Stimulated activated naive CD8-positive, alpha-beta T cell treated with anti-CD3 and anti-CD28 coated beads, Interleukin-15, Interleukin-2, amounts not matched to agents 100 ng/mL and 50 ng/mL, for 24 hours (primary cell): ENCODE data around the gene CHD5.

Source experiments
- H3K27ac Mint-ChIP-seq: one replicate; pipeline ENCODE4 v1.8.0; 2021; ENCODE audit warnings: mild to moderate bottlenecking, mixed read lengths
- H3K27me3 Mint-ChIP-seq: one replicate; pipeline ENCODE4 v1.8.0; 2021; ENCODE audit warnings: mixed read lengths
- H3K36me3 Mint-ChIP-seq: one replicate; pipeline ENCODE4 v1.8.0; 2021; ENCODE audit warnings: low read depth, mixed read lengths
- H3K4me1 Mint-ChIP-seq: one replicate; pipeline ENCODE4 v1.8.0; 2021; ENCODE audit warnings: low read depth, mixed read lengths
- H3K4me3 Mint-ChIP-seq: one replicate; pipeline ENCODE4 v1.8.0; 2021; ENCODE audit warnings: mild to moderate bottlenecking, mixed read lengths
- H3K9me3 Mint-ChIP-seq: one replicate; pipeline ENCODE4 v1.8.0; 2021; ENCODE audit warnings: mixed read lengths

CHD5 gene

GRCh38 chr1:6158181-6158580 is 21.9 kb downstream of the CHD5 start:
- H3K27me3 Mint-ChIP-seq, result peaks cover 14% of the 10 kb centered on the region
- H3K27ac Mint-ChIP-seq, result no peak overlapping the region
- H3K9me3 Mint-ChIP-seq, result no peaks in the 10 kb centered on the region
- no peaks in the 10 kb centered on the region for H3K36me3 Mint-ChIP-seq
- peaks cover 6% of the 10 kb centered on the region for H3K4me1 Mint-ChIP-seq
- no peak overlapping the region for H3K4me3 Mint-ChIP-seq

GRCh38 chr1:6157528-6158174 is 22.5 kb downstream of the CHD5 start:
- no peak overlapping the region for H3K27ac Mint-ChIP-seq

GRCh38 chr1:6157132-6157527 is 23.0 kb downstream of the CHD5 start:
- Mint-ChIP-seq H3K4me1 (peaks cover 6% of the 10 kb centered on the region), H3K4me3 (no peak overlapping the region), H3K9me3 (no peaks in the 10 kb centered on the region)

More at GRCh38 chr1:6157528-6158174, 22.5 kb downstream of the CHD5 start:
- Mint-ChIP-seq H3K27me3 (peaks cover 14% of the 10 kb centered on the region), H3K9me3 (no peaks in the 10 kb centered on the region), H3K4me3 (no peak overlapping the region), H3K36me3 (no peaks in the 10 kb centered on the region), H3K4me1 (peaks cover 6% of the 10 kb centered on the region)

GRCh38 chr1:6154525-6155319 is 25.4 kb downstream of the CHD5 start:
- Mint-ChIP-seq H3K4me3 (no peak overlapping the region), H3K36me3 (no peaks in the 10 kb centered on the region), H3K27ac (no peak overlapping the region)

More at GRCh38 chr1:6157132-6157527, 23.0 kb downstream of the CHD5 start:
- Mint-ChIP-seq H3K36me3 (no peaks in the 10 kb centered on the region), H3K27ac (no peak overlapping the region), H3K27me3 (peaks cover 14% of the 10 kb centered on the region)

GRCh38 chr1:6152882-6153281 is 27.2 kb downstream of the CHD5 start:
- peaks cover 9% of the 10 kb centered on the region for H3K27me3 Mint-ChIP-seq

More at GRCh38 chr1:6154525-6155319, 25.4 kb downstream of the CHD5 start:
- H3K4me1 Mint-ChIP-seq, result peaks cover 6% of the 10 kb centered on the region
- H3K9me3 Mint-ChIP-seq, result no peaks in the 10 kb centered on the region
- H3K27me3 Mint-ChIP-seq, result peaks cover 12% of the 10 kb centered on the region

GRCh38 chr1:6152181-6152580 is 27.9 kb downstream of the CHD5 start:
- H3K4me3 Mint-ChIP-seq, result no peak overlapping the region
- no peaks in the 10 kb centered on the region for H3K9me3 Mint-ChIP-seq
- no peaks in the 10 kb centered on the region for H3K36me3 Mint-ChIP-seq
- peaks cover 7% of the 10 kb centered on the region for H3K27me3 Mint-ChIP-seq
- H3K27ac Mint-ChIP-seq, result no peak overlapping the region
- H3K4me1 Mint-ChIP-seq, result peaks cover 5% of the 10 kb centered on the region

More at GRCh38 chr1:6152882-6153281, 27.2 kb downstream of the CHD5 start:
- Mint-ChIP-seq H3K4me3 (no peak overlapping the region), H3K27ac (no peak overlapping the region), H3K36me3 (no peaks in the 10 kb centered on the region), H3K9me3 (no peaks in the 10 kb centered on the region), H3K4me1 (peaks cover 10% of the 10 kb centered on the region)

GRCh38 chr1:6151291-6151822 is 28.8 kb downstream of the CHD5 start:
- Mint-ChIP-seq H3K4me3 (no peak overlapping the region), H3K27me3 (peaks cover 7% of the 10 kb centered on the region), H3K36me3 (no peaks in the 10 kb centered on the region), H3K9me3 (no peaks in the 10 kb centered on the region), H3K4me1 (peaks cover 5% of the 10 kb centered on the region), H3K27ac (no peak overlapping the region)

- Mint-ChIP-seq H3K36me3 (no peaks in the 10 kb centered on the region), H3K4me1 (peaks cover 5% of the 10 kb centered on the region), H3K27me3 (peaks cover 7% of the 10 kb centered on the region), H3K4me3 (no peak overlapping the region), H3K9me3 (no peaks in the 10 kb centered on the region), H3K27ac (no peak overlapping the region)
Observed at GRCh38 chr1:6150006-6150938, 29.8 kb downstream of the CHD5 start.

GRCh38 chr1:6149597-6149996 is 30.5 kb downstream of the CHD5 start:
- Mint-ChIP-seq H3K36me3 (no peaks in the 10 kb centered on the region), H3K27ac (no peak overlapping the region), H3K4me3 (no peak overlapping the region), H3K4me1 (peaks cover 5% of the 10 kb centered on the region), H3K27me3 (peaks cover 7% of the 10 kb centered on the region), H3K9me3 (no peaks in the 10 kb centered on the region)

GRCh38 chr1:6148497-6149241 is 31.5 kb downstream of the CHD5 start:
- H3K9me3 Mint-ChIP-seq, result no peaks in the 10 kb centered on the region
- no peaks in the 10 kb centered on the region for H3K36me3 Mint-ChIP-seq
- H3K27ac Mint-ChIP-seq, result no peak overlapping the region
- peaks cover 7% of the 10 kb centered on the region for H3K27me3 Mint-ChIP-seq
- peaks cover 5% of the 10 kb centered on the region for H3K4me1 Mint-ChIP-seq
- peak overlapping the region; percentile 56 for H3K4me3 Mint-ChIP-seq

- Mint-ChIP-seq H3K4me3 (no peak overlapping the region), H3K27ac (no peak overlapping the region), H3K27me3 (peaks cover 7% of the 10 kb centered on the region), H3K9me3 (no peaks in the 10 kb centered on the region), H3K4me1 (peaks cover 5% of the 10 kb centered on the region), H3K36me3 (no peaks in the 10 kb centered on the region)
Observed at GRCh38 chr1:6145864-6146410, 34.2 kb downstream of the CHD5 start.

GRCh38 chr1:6145396-6145750 is 34.7 kb downstream of the CHD5 start:
- no peaks in the 10 kb centered on the region for H3K9me3 Mint-ChIP-seq
- no peak overlapping the region for H3K4me3 Mint-ChIP-seq
- H3K27me3 Mint-ChIP-seq, result peaks cover 7% of the 10 kb centered on the region
- peaks cover 5% of the 10 kb centered on the region for H3K4me1 Mint-ChIP-seq
- no peak overlapping the region for H3K27ac Mint-ChIP-seq
- H3K36me3 Mint-ChIP-seq, result no peaks in the 10 kb centered on the region

GRCh38 chr1:6144647-6145395 is 35.3 kb downstream of the CHD5 start:
- no peak overlapping the region for H3K27ac Mint-ChIP-seq
- H3K4me3 Mint-ChIP-seq, result no peak overlapping the region
- no peaks in the 10 kb centered on the region for H3K36me3 Mint-ChIP-seq
- H3K4me1 Mint-ChIP-seq, result peaks cover 5% of the 10 kb centered on the region
- no peaks in the 10 kb centered on the region for H3K9me3 Mint-ChIP-seq
- peaks cover 7% of the 10 kb centered on the region for H3K27me3 Mint-ChIP-seq
